BE2C (cell line): ENCODE results near the gene MOB3A.

Source experiments
- DNase-seq: peaks from one replicate; pipeline ENCODE4 v3.0.0-alpha.2; 2020
- H3K27me3 ChIP-seq: fragments of 250-450 bp; sonication (Bioruptor Pico); 2 replicates; pipeline ENCODE4 v1.5.1; 2020; ENCODE audit warnings: mild to moderate bottlenecking
- H3K36me3 ChIP-seq: fragments of 250-450 bp; sonication (Bioruptor Pico); 2 replicates; pipeline ENCODE4 v1.5.1; 2020; ENCODE audit warnings: mild to moderate bottlenecking
- H3K4me1 ChIP-seq: fragments of 250-450 bp; sonication (Bioruptor Pico); 2 replicates; pipeline ENCODE4 v1.5.1; 2020
- H3K4me3 ChIP-seq: 2 replicates; pipeline ENCODE4 v1.5.1; 2011; ENCODE audit warnings: low read depth, low read length
- H3K9me3 ChIP-seq: fragments of 250-450 bp; sonication (Bioruptor Pico); 2 replicates; pipeline ENCODE4 v1.5.1; 2020
- TF ChIP-seq, protein P1 (sequence below): IDR thresholded peaks from 2 replicates; pipeline ENCODE4 v1.5.1; 2012; ENCODE audit warnings: mild to moderate bottlenecking, low read depth, low read length

The MOB3A gene

GRCh38 chr19:2079076-2079864, 16.9 kb downstream of the MOB3A start:
- no peaks in the 10 kb centered on the region for H3K9me3 ChIP-seq
- H3K4me1 ChIP-seq = no peaks in the 10 kb centered on the region
- no peak overlapping the region for H3K4me3 ChIP-seq
- DNase-seq = no peak
- H3K27me3 ChIP-seq = no peaks in the 10 kb centered on the region
- peaks cover 7% of the 10 kb centered on the region; the same call in 1 of the 2 replicates for H3K36me3 ChIP-seq
- TF ChIP-seq, protein P1, sequence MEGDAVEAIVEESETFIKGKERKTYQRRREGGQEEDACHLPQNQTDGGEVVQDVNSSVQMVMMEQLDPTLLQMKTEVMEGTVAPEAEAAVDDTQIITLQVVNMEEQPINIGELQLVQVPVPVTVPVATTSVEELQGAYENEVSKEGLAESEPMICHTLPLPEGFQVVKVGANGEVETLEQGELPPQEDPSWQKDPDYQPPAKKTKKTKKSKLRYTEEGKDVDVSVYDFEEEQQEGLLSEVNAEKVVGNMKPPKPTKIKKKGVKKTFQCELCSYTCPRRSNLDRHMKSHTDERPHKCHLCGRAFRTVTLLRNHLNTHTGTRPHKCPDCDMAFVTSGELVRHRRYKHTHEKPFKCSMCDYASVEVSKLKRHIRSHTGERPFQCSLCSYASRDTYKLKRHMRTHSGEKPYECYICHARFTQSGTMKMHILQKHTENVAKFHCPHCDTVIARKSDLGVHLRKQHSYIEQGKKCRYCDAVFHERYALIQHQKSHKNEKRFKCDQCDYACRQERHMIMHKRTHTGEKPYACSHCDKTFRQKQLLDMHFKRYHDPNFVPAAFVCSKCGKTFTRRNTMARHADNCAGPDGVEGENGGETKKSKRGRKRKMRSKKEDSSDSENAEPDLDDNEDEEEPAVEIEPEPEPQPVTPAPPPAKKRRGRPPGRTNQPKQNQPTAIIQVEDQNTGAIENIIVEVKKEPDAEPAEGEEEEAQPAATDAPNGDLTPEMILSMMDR = no peak

DNA sequence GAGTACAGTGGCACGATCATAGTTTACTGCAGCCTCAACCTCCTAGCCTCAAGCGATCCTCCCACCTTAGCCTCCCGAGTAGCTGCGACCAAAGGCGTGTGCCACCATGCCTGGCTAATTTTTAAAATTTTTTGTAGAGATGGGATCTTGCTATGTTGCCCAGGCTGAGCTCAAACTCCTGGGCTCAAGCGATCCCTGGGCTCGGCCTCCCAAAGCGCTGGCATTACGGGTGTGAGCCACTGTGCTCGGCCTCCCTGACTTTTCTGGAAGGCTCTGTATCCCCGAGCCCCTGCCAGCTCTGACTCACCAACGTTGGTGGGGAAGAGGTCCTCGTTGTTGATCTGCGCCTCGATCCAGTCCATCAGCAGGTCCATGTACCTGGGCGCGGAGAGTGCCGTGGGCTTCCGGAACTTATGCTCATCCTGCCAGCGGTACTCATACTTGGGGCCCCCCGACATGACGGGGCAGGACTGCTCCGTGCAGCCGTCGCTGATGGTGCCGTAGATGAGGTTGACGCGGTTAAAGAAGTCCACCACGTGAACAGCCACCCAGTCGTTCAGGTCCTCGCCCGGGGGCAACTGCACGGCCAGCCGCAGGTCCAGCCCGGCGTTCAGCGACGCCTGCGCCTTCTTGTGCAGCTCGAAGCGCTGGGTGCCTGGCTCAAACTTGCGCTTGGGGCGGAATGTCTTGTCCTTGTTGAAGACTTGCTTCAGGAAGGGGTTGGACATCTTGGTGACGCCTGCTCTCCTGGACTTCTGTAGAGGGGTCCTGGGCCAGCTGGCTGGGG, 18.1 kb downstream of the MOB3A start:
- Histone ChIP-seq H3K4me3 (no peak overlapping the region), H3K4me1 (no peaks in the 10 kb centered on the region), H3K36me3 (peaks cover 7% of the 10 kb centered on the region; the same call in 1 of the 2 replicates), H3K9me3 (no peaks in the 10 kb centered on the region), H3K27me3 (no peaks in the 10 kb centered on the region)
- TF ChIP-seq, protein P1 = no peak
- no peak for DNase-seq

DNA sequence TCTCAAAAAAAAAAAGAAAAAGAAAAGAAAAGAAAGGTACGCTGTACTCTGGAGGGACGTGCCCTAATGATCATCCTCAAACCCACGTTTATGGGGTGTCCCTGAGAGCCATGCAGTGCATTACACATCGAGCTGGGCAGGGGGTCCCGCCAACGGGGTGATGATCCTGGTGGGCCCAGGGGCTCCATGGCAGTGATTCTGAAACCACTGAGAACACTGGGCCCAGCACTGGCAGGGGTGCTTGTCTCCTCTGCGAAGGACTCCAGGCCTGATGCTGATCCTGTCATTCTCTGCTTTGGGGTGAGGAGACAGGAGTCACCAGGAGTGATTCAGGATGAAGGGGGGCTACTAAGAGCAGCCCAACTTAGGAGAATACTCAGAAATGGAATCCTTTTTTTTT, 18.7 kb downstream of the MOB3A start:
- TF ChIP-seq, protein P1 = no peak
- Histone ChIP-seq H3K36me3 (peaks cover 7% of the 10 kb centered on the region; the same call in 1 of the 2 replicates), H3K9me3 (no peaks in the 10 kb centered on the region), H3K4me1 (no peaks in the 10 kb centered on the region), H3K27me3 (no peaks in the 10 kb centered on the region), H3K4me3 (no peak overlapping the region)
- DNase-seq = no peak

DNA sequence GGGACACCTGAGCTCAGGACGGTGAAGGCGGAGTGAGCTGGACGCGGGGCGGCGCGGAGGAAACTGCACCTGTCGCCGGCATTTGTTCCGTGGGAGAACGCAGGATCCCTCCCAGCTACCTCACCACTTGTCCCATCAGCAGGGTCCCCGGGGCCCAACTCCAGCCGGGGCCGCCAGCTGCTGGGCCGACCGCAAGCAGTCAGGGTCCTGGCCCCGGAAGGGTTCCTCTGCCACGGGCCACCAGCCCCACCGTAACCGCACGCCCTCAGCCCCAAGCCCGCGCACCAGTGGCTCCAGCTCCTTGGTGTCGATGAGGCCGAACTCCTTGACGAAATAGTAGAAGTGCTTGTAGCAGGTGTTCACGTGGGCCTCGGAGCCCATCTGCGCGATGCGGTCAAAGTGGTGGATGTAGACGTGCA, 19.6 kb downstream of the MOB3A start:
- no peak for DNase-seq
- Histone ChIP-seq H3K4me3 (no peak overlapping the region), H3K9me3 (no peaks in the 10 kb centered on the region), H3K36me3 (peaks cover 7% of the 10 kb centered on the region; the same call in 1 of the 2 replicates), H3K4me1 (no peaks in the 10 kb centered on the region), H3K27me3 (no peaks in the 10 kb centered on the region)
- TF ChIP-seq, protein P1 = no peak

DNA sequence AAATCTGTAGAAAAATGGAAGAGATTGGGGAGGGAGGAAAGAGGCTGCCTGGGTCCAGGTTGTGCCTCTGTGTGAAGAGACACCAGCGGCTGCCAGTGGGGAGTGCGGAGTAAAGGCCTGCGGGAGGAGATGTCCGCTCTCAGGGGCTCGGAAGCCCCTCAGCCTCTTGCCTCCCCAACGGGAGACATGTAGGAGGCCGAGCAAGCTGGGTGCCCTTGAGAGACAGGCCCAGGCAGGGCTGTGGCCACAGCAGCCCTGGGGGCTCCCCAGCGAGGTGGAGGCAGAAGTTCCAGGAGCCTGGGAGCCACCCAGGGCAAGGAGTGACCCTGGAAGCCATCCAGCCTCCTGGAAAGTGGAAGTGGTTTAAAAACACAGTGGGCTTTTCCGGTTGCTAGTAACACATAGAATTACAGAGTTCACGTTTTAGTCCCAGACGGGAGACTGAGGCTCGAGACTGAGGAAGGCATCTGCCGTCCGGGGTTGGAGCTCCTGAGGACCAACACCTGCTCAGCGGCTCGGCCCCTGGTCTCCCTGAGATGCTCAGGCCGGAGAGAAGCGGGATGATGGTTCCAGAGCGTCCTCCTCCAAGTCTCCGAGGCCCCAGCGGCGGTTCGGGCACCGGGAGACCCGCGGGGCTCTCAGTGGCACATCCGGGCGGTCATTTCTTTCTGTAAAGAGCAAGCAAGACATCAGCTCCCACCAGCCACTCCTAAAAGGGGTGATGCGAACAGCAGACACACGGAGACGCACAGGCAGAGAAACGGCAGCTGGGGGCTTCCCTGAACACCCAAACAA, 23.2 kb downstream of the MOB3A start:
- Histone ChIP-seq H3K27me3 (no peaks in the 10 kb centered on the region), H3K36me3 (peaks cover 5% of the 10 kb centered on the region; the same call in 1 of the 2 replicates), H3K9me3 (no peaks in the 10 kb centered on the region), H3K4me3 (no peak overlapping the region), H3K4me1 (no peaks in the 10 kb centered on the region)
- DNase-seq = no peak
- TF ChIP-seq, protein P1 = no peak
